Vagina (tissue), 2 donors: ENCODE data around the gene SERPINF2. TPM values are rescaled to one million over a fixed set of nuclear protein-coding genes. Genes with fewer than 3 reads are reported as not detected.
A peak's percentile ranks its signal among the peaks of the same experiment; 100 is the strongest.
"Not testable (repeated sequence)": the region's sequence is repeated elsewhere in the genome, so short reads cannot be mapped to it uniquely, and the experiment has no call there.

Source experiments
- DNase-seq, 2 donors: peaks; one replicate each; pipeline ENCODE4 v3.0.0-alpha.2; 2017; ENCODE audit errors: extremely low spot score in 2 of 2
- H3K27ac ChIP-seq: fragments of 200-600 bp; sonication (generic); one replicate; pipeline ENCODE4 v1.5.1; 2019
- H3K27me3 ChIP-seq: fragments of 200-600 bp; sonication (generic); one replicate; pipeline ENCODE4 v1.5.1; 2019
- H3K36me3 ChIP-seq, 2 donors: fragments of 200-600 bp; sonication (generic); one replicate each; pipeline ENCODE4 v1.5.1; 2017 to 2019
- H3K4me1 ChIP-seq: fragments of 200-600 bp; sonication (generic); one replicate; pipeline ENCODE4 v1.5.1; 2019
- H3K4me3 ChIP-seq, 2 donors: fragments of 200-600 bp; sonication (generic); 1 replicate in 1 of 2; 2 replicates in 1 of 2; pipeline ENCODE4 v1.5.1; 2016 to 2019
- H3K9me3 ChIP-seq: fragments of 200-600 bp; sonication (generic); one replicate; pipeline ENCODE4 v1.5.1; 2019
- POLR2A ChIP-seq, 2 donors: fragments of 450-650 bp; IDR thresholded peaks; one replicate each; pipeline ENCODE4 v1.6.1; 2017; ENCODE audit warnings: antibody characterized with exemption in 2 of 2, mild to moderate bottlenecking in 2 of 2, moderate library complexity in 2 of 2
- POLR2AphosphoS5 ChIP-seq, 2 donors: sonication (generic); formaldehyde crosslinking; IDR thresholded peaks; one replicate each; pipeline ENCODE4 v1.9.0; 2017; ENCODE audit warnings: antibody characterized with exemption in 2 of 2, mild to moderate bottlenecking in 2 of 2, low read depth in 1 of 2; ENCODE audit not compliant: insufficient read depth in 1 of 2
- intact Hi-C: fragments of 100-400 bp; cut with DNase I; formaldehyde crosslinking; loops from one replicate; pipeline ENCODE4 v1.15.1; 2023
- total RNA-seq: library from RNA; depleted of rRNA; stranded (reverse); fragments of >200 nt; gene quantifications from one replicate; pipeline ENCODE4 v1.2.3, GENCODE V29; 2016
- TF ChIP-seq, protein P1 (sequence below), 3 experiments: fragments of 450-650 bp in 2 of 3; fragments of 200-600 bp in 1 of 3; sonication (generic) in 1 of 3; IDR thresholded peaks; one replicate each; pipeline ENCODE4 v1.5.1; 2017 to 2019; ENCODE audit warnings: antibody characterized with exemption in 3 of 3, mild to moderate bottlenecking in 2 of 3, moderate library complexity in 2 of 3

SERPINF2 gene
- total RNA-seq, 1 donor from 2014 or later = 23.8 TPM

DNA sequence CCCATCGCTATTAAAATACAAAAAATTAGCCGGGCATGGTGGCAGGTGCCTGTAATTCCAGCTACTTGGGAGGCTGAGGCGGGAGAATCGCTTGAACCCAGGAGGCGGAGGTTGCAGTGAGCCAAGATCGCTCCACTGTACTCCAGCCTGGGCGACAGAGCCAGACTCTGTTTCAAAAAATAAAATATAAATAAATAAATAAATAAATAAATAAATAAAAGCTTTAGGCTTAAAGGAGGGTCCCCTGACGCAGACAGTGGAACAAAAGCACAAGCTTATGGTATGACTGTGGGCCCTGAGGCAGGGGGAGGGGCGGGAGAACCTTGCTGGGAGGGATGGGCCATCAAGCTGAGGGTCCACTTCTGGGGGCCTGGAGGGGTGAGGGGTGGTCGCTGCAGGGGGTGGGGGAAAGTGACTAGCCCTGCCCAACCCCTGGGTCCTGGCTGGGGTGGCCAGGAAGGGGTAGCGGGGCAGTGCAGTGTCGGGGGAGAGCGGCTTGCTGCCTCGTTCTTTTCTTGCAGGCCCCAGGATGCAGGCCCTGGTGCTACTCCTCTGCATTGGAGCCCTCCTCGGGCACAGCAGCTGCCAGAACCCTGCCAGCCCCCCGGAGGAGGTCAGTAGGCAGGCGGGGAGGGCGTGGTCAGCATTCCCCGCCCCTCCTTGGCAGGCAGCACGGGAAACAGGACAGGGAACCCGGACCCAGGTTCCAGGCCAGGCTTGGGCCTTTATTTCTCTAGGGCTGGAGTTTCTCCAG lies 23.9 kb downstream of the SERPINF2 start:
- peak overlapping the region; percentile 86 for H3K27ac ChIP-seq
- intact Hi-C loops = no loop called here
- peak in 1 of 2 donors; percentile 40 for TF ChIP-seq POLR2AphosphoS5 (IDR thresholded peaks at IDR 0.05; ENCODE audit: insufficient read depth in 1 of 2, low read depth in 1 of 2)
- TF ChIP-seq, protein P1, sequence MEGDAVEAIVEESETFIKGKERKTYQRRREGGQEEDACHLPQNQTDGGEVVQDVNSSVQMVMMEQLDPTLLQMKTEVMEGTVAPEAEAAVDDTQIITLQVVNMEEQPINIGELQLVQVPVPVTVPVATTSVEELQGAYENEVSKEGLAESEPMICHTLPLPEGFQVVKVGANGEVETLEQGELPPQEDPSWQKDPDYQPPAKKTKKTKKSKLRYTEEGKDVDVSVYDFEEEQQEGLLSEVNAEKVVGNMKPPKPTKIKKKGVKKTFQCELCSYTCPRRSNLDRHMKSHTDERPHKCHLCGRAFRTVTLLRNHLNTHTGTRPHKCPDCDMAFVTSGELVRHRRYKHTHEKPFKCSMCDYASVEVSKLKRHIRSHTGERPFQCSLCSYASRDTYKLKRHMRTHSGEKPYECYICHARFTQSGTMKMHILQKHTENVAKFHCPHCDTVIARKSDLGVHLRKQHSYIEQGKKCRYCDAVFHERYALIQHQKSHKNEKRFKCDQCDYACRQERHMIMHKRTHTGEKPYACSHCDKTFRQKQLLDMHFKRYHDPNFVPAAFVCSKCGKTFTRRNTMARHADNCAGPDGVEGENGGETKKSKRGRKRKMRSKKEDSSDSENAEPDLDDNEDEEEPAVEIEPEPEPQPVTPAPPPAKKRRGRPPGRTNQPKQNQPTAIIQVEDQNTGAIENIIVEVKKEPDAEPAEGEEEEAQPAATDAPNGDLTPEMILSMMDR (IDR thresholded peaks at IDR 0.05) = no peak
- DNase-seq = peak in 1 of 2 donors; percentile 83
- H3K4me3 ChIP-seq = no peak overlapping the region
- peaks cover 0 to 10% of the 10 kb centered on the region in 2 donors for H3K36me3 ChIP-seq
- H3K27me3 ChIP-seq = no peaks in the 10 kb centered on the region
- H3K9me3 ChIP-seq = no peaks in the 10 kb centered on the region
- H3K4me1 ChIP-seq = peaks cover 66% of the 10 kb centered on the region

DNA sequence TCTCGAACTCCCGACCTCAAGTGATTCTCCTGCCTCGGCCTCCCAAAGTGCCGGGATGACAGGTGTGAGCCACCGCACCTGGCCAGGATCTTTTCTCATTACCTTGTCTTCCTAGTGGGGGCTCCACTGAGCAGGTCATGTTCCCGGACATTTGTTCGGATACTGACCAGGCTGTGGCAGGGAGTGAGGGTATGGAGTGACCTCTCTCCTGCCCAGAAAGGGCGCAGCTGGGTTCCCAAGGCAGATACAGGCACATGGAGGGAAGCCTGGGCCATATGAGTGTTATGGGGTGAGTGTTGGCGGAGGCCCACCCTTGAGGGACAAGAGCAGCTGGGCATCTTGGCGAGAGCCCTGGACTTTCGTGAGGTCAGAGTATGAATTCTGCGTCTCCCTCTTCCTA lies 24.7 kb downstream of the SERPINF2 start:
- H3K27me3 ChIP-seq = no peaks in the 10 kb centered on the region
- intact Hi-C loops = no loop called here
- H3K27ac ChIP-seq = peak overlapping the region; percentile 86
- no peak overlapping the region for H3K4me3 ChIP-seq
- H3K4me1 ChIP-seq = peaks cover 62% of the 10 kb centered on the region
- TF ChIP-seq POLR2A (IDR thresholded peaks at IDR 0.05) (no peak), POLR2AphosphoS5 (IDR thresholded peaks at IDR 0.05; ENCODE audit: insufficient read depth in 1 of 2, low read depth in 1 of 2) (no peak)
- TF ChIP-seq, protein P1 (IDR thresholded peaks at IDR 0.05) = no peak
- H3K36me3 ChIP-seq = peaks cover 0 to 18% of the 10 kb centered on the region in 2 donors
- no peaks in the 10 kb centered on the region for H3K9me3 ChIP-seq
- no peak for DNase-seq

DNA sequence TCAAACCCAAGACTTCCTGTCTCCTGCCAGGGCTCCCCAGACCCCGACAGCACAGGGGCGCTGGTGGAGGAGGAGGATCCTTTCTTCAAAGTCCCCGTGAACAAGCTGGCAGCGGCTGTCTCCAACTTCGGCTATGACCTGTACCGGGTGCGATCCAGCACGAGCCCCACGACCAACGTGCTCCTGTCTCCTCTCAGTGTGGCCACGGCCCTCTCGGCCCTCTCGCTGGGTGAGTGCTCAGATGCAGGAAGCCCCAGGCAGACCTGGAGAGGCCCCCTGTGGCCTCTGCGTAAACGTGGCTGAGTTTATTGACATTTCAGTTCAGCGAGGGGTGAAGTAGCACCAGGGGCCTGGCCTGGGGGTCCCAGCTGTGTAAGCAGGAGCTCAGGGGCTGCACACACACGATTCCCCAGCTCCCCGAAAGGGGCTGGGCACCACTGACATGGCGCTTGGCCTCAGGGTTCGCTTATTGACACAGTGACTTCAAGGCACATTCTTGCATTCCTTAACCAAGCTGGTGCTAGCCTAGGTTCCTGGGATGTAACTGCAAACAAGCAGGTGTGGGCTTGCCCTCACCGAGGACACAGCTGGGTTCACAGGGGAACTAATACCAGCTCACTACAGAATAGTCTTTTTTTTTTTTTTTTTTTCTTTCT lies 27.3 kb downstream of the SERPINF2 start:
- Histone ChIP-seq H3K9me3 (no peaks in the 10 kb centered on the region), H3K4me1 (peaks cover 52% of the 10 kb centered on the region), H3K27ac (peak overlapping the region; percentile 70), H3K27me3 (no peaks in the 10 kb centered on the region), H3K36me3 (peaks cover 0 to 26% of the 10 kb centered on the region in 2 donors), H3K4me3 (no peak overlapping the region)
- no peak for DNase-seq
- TF ChIP-seq POLR2AphosphoS5 (IDR thresholded peaks at IDR 0.05; ENCODE audit: insufficient read depth in 1 of 2, low read depth in 1 of 2) (peak; percentile 20 to 52), POLR2A (IDR thresholded peaks at IDR 0.05) (no peak)
- TF ChIP-seq, protein P1 (IDR thresholded peaks at IDR 0.05) = no peak
- intact Hi-C loops = no loop called here

DNA sequence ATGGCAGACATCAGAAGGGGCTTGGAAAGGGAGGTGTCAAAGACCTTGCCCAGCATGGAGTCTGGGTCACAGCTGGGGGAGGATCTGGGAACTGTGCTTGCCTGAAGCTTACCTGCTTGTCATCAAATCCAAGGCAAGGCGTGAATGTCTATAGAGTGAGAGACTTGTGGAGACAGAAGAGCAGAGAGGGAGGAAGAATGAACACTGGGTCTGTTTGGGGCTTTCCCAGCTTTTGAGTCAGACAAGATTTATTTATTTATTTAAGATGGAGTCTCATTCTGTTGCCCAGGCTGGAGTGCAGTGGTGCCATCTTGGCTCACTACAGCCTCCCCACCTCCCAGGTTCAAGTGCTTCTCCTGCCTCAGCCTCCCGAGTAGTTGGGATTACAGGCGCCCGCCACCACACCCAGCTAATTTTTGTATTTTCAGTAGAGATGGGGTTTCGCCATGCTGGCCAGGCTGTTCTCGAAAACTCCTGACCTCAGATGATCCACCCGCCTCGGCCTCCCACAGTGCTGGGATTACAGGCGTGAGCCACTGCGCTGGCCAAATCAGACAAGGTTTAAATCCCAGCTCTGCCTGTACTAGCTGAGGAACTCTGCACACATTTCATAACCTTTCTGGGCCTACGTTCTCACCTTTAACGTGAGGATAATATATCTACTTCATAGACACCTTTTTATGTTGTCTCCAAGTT lies 30.5 kb downstream of the SERPINF2 start:
- TF ChIP-seq POLR2AphosphoS5 (IDR thresholded peaks at IDR 0.05; ENCODE audit: insufficient read depth in 1 of 2, low read depth in 1 of 2) = peak in 1 of 2 donors; percentile 41
- Histone ChIP-seq H3K27ac (peak overlapping the region; percentile 61), H3K36me3 (peaks cover 0 to 54% of the 10 kb centered on the region in 2 donors), H3K4me1 (peaks cover 26% of the 10 kb centered on the region)
- H3K4me3 ChIP-seq, DNase-seq, intact Hi-C loops, H3K27me3 ChIP-seq, H3K9me3 ChIP-seq: not testable (repeated sequence)

DNA sequence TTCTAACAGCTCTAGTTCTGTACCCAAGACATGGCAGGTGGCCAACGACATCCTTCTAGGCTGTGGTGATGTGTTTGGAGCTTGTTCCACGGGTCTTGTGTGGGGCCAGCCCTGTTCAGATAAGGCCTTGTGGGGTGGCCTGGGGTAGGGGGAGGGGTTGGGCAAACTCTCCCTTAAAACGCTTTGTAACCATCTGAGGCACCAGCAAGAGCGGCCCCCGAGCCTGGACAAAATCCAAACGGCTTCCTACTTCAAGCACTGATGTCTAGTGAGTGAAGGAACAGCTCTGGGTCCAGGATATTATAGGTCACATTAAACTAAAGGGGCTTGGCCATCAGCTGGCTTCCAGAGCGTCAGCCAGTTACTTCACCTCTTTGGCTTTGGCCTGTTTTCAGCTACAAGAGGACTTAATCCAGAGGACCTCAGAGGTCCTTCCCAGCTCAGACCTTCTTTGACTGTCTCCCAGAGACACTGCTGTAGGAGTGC lies 31.1 kb downstream of the SERPINF2 start:
- peak in 1 of 2 donors; percentile 7 for TF ChIP-seq POLR2AphosphoS5 (IDR thresholded peaks at IDR 0.05; ENCODE audit: insufficient read depth in 1 of 2, low read depth in 1 of 2)
- TF ChIP-seq POLR2A (IDR thresholded peaks at IDR 0.05) = no peak
- H3K4me1 ChIP-seq = peaks cover 31% of the 10 kb centered on the region
- H3K4me3 ChIP-seq = no peak overlapping the region
- peak overlapping the region; percentile 61 for H3K27ac ChIP-seq
- no peaks in the 10 kb centered on the region for H3K9me3 ChIP-seq
- intact Hi-C loops = no loop called here
- no peak for DNase-seq
- H3K27me3 ChIP-seq = no peaks in the 10 kb centered on the region
- H3K36me3 ChIP-seq = peaks cover 0 to 54% of the 10 kb centered on the region in 2 donors
